ENCODE measurements around the gene STX19.

GRCh38 chr3:94008253-94008652 is 20.1 kb downstream of the STX19 start:
- TF ChIP-seq CTCF (conservative IDR thresholded peaks at IDR 0.05; ENCODE audit: low read length), result no peak
- TF ChIP-seq EZH2phosphoT487 (IDR thresholded peaks at IDR 0.05; ENCODE audit: borderline replicate concordance, low read depth, low read length), result no peak

Data from OCI-LY7 (cell line).